ENCODE measurements around the gene IL10RB. TPM values are rescaled to one million over a fixed set of nuclear protein-coding genes. Genes with fewer than 3 reads are reported as not detected.

The IL10RB gene
- total and polyA plus RNA-seq, 2 of the 8 experiments (the other 6 are each of a cell fraction or from before 2014, with no cell fraction given), result 2.7 to 3.2 TPM

DNA sequence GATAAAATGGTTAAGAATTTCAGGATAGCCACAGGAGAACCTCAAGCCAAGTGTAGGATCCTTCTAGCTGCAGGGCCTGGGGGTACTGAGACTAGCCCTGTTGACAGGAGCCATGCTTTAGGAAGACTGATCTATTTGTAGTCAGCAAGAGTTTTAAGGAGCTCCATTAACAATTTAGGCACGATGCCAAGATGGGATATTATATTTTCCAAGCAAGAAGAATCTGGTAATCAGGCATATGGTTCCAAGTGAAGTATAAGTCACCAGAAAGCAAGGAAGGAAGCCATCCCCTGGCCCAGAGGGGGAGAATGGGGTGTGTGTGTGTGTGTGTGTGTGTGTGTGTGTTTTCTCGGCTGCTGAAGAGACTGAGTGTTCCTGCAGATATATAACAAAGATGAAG is 29.4 kb upstream of the IL10RB start:
- Histone ChIP-seq H3K27ac (ENCODE audit: low read depth, low read length) (no peak overlapping the region), H4K20me1 (replicated peaks in 1 of 2; ENCODE audit: control insufficient read depth in 1 of 2, insufficient read depth in 2 of 2, low read length in 2 of 2) (no peaks in the 10 kb centered on the region), H3K23ac (ENCODE audit: insufficient read length) (no peak overlapping the region), H3K79me2 (ENCODE audit: control insufficient read depth in 1 of 2, insufficient read depth in 2 of 2, low read length in 2 of 2) (peaks cover 0 to 28% of the 10 kb centered on the region in 2 experiments; a peak in 1 of 4 replicates), H3K9ac (replicated peaks in 1 of 4; ENCODE audit: extremely low read depth in 1 of 4, low read depth in 3 of 4, low read length in 3 of 4) (no peak overlapping the region), H2BK20ac (ENCODE audit: low read length) (no peak overlapping the region), H4K8ac (ENCODE audit: extremely low read depth, insufficient read depth, low read length) (no peak overlapping the region), H3K4me2 (ENCODE audit: insufficient read depth in 1 of 2, low read depth in 2 of 2, low read length in 2 of 2) (no peak overlapping the region), H2BK12ac (ENCODE audit: low read depth, low read length) (no peak overlapping the region), H3K14ac (ENCODE audit: insufficient read length) (no peak overlapping the region), H3K79me1 (ENCODE audit: low read depth, low read length) (peaks cover 4% of the 10 kb centered on the region), H2AFZ (ENCODE audit: low read length) (no peak overlapping the region), H3K56ac (replicated peaks; ENCODE audit: insufficient read length, low read depth, low read length) (no peak overlapping the region), H2AK5ac (ENCODE audit: low read depth, low read length) (no peak overlapping the region), H3K36me3 (ENCODE audit: control insufficient read depth in 2 of 4, insufficient read depth in 4 of 4, low read length in 3 of 4) (peaks cover 2 to 15% (median 5%) of the 10 kb centered on the region in 4 experiments; a peak in 5 of 8 replicates), H4K5ac (ENCODE audit: insufficient read length, low read depth, low read length) (no peak overlapping the region), H2BK5ac (ENCODE audit: low read depth, low read length) (no peak overlapping the region), H3K4ac (replicated peaks; ENCODE audit: insufficient read length, low read depth, low read length) (no peak overlapping the region), H3K4me3 (ENCODE audit: extremely low read depth in 1 of 4, insufficient read depth in 2 of 4, low read depth in 3 of 4, low read length in 4 of 4) (no peak overlapping the region), H3K18ac (ENCODE audit: extremely low read depth, low read length) (no peak overlapping the region), H2BK15ac (ENCODE audit: low read length) (no peak overlapping the region), H4K91ac (replicated peaks; ENCODE audit: insufficient read length, low read length) (no peak overlapping the region), H3K9me3 (ENCODE audit: insufficient read depth in 2 of 2, low read depth in 1 of 2, low read length in 1 of 2) (peaks cover 29 to 31% of the 10 kb centered on the region in 2 experiments), H3K4me1 (replicated peaks in 1 of 4; ENCODE audit: control insufficient read depth in 3 of 4, insufficient read depth in 4 of 4, low read length in 3 of 4) (peaks cover 0 to 3% (median under 1%) of the 10 kb centered on the region in 4 experiments; a peak in 2 of 7 replicates), H3K23me2 (ENCODE audit: low read depth, low read length) (no peaks in the 10 kb centered on the region), H2BK120ac (replicated peaks; ENCODE audit: low read depth, low read length) (no peak overlapping the region), H3K27me3 (replicated peaks in 1 of 4; ENCODE audit: control insufficient read depth in 3 of 4, extremely low read depth in 1 of 4, insufficient read depth in 3 of 4, low read length in 3 of 4) (no peaks in the 10 kb centered on the region)
- no peak for FAIRE-seq
- CTCF ChIA-PET (ENCODE audit: partially characterized antibody), result interaction anchor here (1.5 kb wide), 1 partner anchor 38 kb away, joined by 3 read pairs; no protein-coding TSS in a partner anchor
- DNase-seq (ENCODE audit: low read depth in 1 of 2, low spot score in 2 of 2), result no peak
- 92% methylated on average over 2 of the region's 2 CpGs; no CpG with 5 or more reads in 1 of the 2 experiments for WGBS, 2 experiments (ENCODE audit: extremely low coverage in 1 of 2, insufficient coverage in 1 of 2, insufficient read length in 1 of 2, insufficient replicate concordance in 2 of 2, low coverage in 1 of 2, low lambda C conversion rate in 2 of 2, missing lambda C conversion rate in 1 of 2)
- POLR2A ChIA-PET (ENCODE audit: partially characterized antibody), result interaction anchor here (0.7 kb wide), 1 partner anchor 33 kb away, joined by 3 read pairs; no protein-coding TSS in a partner anchor
- no peak for TF ChIP-seq GTF2F1 (IDR thresholded peaks at IDR 0.05; ENCODE audit: borderline replicate concordance, low read depth, low read length)
- no peak for TF ChIP-seq CBX5 (IDR thresholded peaks at IDR 0.05; ENCODE audit: low read depth, low read length)
- TF ChIP-seq BRCA1 (IDR thresholded peaks at IDR 0.05; ENCODE audit: low read depth, low read length), result no peak
- no peak for TF ChIP-seq SIN3A (conservative IDR thresholded peaks at IDR 0.05 in 1 of 2, IDR thresholded peaks at IDR 0.05 in 1 of 2; ENCODE audit: low read depth in 1 of 2, low read length in 2 of 2)
- no peak for TF ChIP-seq TCF12 (IDR thresholded peaks at IDR 0.05; ENCODE audit: low read depth, low read length)
- no peak for TF ChIP-seq BCL11A (IDR thresholded peaks at IDR 0.05; ENCODE audit: low read depth in 2 of 2, low read length in 2 of 2)
- TF ChIP-seq POLR2A (IDR thresholded peaks at IDR 0.05; ENCODE audit: control extremely low read depth in 1 of 2, low read depth in 2 of 2, low read length in 2 of 2), result no peak
- no peak for TF ChIP-seq GABPA (IDR thresholded peaks at IDR 0.05; ENCODE audit: borderline replicate concordance, insufficient read depth, low read length)
- TF ChIP-seq BACH1 (IDR thresholded peaks at IDR 0.05; ENCODE audit: low read length), result no peak
- TF ChIP-seq KDM5A (IDR thresholded peaks at IDR 0.05; ENCODE audit: low read length), result no peak
- TF ChIP-seq, protein P1, sequence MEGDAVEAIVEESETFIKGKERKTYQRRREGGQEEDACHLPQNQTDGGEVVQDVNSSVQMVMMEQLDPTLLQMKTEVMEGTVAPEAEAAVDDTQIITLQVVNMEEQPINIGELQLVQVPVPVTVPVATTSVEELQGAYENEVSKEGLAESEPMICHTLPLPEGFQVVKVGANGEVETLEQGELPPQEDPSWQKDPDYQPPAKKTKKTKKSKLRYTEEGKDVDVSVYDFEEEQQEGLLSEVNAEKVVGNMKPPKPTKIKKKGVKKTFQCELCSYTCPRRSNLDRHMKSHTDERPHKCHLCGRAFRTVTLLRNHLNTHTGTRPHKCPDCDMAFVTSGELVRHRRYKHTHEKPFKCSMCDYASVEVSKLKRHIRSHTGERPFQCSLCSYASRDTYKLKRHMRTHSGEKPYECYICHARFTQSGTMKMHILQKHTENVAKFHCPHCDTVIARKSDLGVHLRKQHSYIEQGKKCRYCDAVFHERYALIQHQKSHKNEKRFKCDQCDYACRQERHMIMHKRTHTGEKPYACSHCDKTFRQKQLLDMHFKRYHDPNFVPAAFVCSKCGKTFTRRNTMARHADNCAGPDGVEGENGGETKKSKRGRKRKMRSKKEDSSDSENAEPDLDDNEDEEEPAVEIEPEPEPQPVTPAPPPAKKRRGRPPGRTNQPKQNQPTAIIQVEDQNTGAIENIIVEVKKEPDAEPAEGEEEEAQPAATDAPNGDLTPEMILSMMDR (IDR thresholded peaks at IDR 0.05; ENCODE audit: control extremely low read depth in 1 of 3, insufficient read depth in 1 of 3, low read depth in 1 of 3, low read length in 3 of 3), result no peak
- no peak for TF ChIP-seq KDM1A (IDR thresholded peaks at IDR 0.05; ENCODE audit: borderline replicate concordance, low read length)

All from H1 (cell line).